HL-60 (cell line): ENCODE results near the gene SLC39A5.
"Not testable (repeated sequence)": the region's sequence is repeated elsewhere in the genome, so short reads cannot be mapped to it uniquely, and the experiment has no call there.

ENCODE experiments used
- DNase-seq, 2 experiments: peaks; one replicate each; pipeline ENCODE4 v3.0.0-alpha.2; 2010 to 2020; ENCODE audit warnings: low read depth in 1 of 2, low spot score in 1 of 2
- H3K27ac ChIP-seq: fragments of 250-450 bp; sonication (Bioruptor Pico); replicated peaks from 2 replicates; pipeline ENCODE4 v1.5.1; 2020; ENCODE audit warnings: mild to moderate bottlenecking, moderate library complexity
- H3K27me3 ChIP-seq: fragments of 250-450 bp; sonication (Bioruptor Pico); 2 replicates; pipeline ENCODE4 v1.5.1; 2021; ENCODE audit warnings: mild to moderate bottlenecking, moderate library complexity; ENCODE audit not compliant: insufficient read depth, poor library complexity, severe bottlenecking
- H3K4me3 ChIP-seq: replicated peaks from 2 replicates; pipeline ENCODE4 v1.5.1; 2011; ENCODE audit warnings: mild to moderate bottlenecking, control low read depth, low read length; ENCODE audit not compliant: insufficient read depth
- GABPA ChIP-seq: IDR thresholded peaks from 2 replicates; pipeline ENCODE4 v1.6.1; 2012; ENCODE audit warnings: low read depth
- POLR2AphosphoS5 ChIP-seq: IDR thresholded peaks from 2 replicates; pipeline ENCODE4 v1.6.1; 2012; ENCODE audit warnings: low read depth
- SPI1 ChIP-seq: IDR thresholded peaks from 2 replicates; pipeline ENCODE4 v1.6.1; 2012; ENCODE audit warnings: low read depth, mild to moderate bottlenecking, borderline replicate concordance
- TF ChIP-seq, protein P1 (sequence below): IDR thresholded peaks from 2 replicates; pipeline ENCODE4 v1.6.1; 2012; ENCODE audit warnings: low read depth; ENCODE audit not compliant: insufficient replicate concordance
- TF ChIP-seq, protein P2 (sequence below): IDR thresholded peaks from one replicate; pipeline ENCODE4 v1.5.1; 2011; ENCODE audit warnings: low read length, control low read depth, inconsistent platforms; ENCODE audit not compliant: insufficient read depth

SLC39A5 gene

DNA sequence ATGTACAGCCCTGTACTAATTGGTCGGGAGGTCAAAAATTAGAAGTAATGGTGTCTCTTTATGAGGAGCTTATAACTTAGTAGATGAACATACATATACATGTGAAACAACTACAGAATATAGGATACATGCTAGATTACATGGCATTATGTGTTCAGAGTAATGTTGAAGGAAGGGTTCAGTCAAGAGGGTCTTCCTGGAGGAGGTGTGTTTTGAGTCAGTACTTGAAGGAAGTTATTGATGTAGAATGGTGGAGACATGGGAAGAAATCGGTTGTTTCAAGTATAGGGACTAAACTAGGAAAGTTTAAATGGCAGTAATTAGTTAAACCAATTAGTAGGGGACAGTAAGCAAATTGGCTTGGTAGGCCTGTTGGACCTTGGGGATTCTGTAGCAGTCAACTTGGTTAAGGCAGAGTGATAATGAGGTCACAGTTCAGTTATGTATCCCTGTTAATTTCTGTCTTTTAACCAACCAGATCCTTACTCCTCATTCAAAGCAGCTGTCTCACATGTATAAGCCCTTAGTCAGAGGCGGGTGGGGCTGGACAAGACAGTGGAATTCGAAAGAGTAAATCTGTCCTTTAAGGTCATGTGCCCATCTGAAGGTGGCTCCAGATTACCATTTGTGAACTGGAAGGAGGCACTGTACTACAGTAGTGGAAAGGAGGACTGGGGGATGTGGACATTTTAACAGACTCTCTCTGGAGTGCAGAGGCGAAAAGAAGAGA lies 31.8 kb downstream of the SLC39A5 start:
- Histone ChIP-seq H3K27ac (no peak overlapping the region), H3K27me3 (no peaks in the 10 kb centered on the region), H3K4me3 (no peak overlapping the region)
- no peak for DNase-seq
- TF ChIP-seq, protein P1, sequence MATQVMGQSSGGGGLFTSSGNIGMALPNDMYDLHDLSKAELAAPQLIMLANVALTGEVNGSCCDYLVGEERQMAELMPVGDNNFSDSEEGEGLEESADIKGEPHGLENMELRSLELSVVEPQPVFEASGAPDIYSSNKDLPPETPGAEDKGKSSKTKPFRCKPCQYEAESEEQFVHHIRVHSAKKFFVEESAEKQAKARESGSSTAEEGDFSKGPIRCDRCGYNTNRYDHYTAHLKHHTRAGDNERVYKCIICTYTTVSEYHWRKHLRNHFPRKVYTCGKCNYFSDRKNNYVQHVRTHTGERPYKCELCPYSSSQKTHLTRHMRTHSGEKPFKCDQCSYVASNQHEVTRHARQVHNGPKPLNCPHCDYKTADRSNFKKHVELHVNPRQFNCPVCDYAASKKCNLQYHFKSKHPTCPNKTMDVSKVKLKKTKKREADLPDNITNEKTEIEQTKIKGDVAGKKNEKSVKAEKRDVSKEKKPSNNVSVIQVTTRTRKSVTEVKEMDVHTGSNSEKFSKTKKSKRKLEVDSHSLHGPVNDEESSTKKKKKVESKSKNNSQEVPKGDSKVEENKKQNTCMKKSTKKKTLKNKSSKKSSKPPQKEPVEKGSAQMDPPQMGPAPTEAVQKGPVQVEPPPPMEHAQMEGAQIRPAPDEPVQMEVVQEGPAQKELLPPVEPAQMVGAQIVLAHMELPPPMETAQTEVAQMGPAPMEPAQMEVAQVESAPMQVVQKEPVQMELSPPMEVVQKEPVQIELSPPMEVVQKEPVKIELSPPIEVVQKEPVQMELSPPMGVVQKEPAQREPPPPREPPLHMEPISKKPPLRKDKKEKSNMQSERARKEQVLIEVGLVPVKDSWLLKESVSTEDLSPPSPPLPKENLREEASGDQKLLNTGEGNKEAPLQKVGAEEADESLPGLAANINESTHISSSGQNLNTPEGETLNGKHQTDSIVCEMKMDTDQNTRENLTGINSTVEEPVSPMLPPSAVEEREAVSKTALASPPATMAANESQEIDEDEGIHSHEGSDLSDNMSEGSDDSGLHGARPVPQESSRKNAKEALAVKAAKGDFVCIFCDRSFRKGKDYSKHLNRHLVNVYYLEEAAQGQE, result no peak

DNA sequence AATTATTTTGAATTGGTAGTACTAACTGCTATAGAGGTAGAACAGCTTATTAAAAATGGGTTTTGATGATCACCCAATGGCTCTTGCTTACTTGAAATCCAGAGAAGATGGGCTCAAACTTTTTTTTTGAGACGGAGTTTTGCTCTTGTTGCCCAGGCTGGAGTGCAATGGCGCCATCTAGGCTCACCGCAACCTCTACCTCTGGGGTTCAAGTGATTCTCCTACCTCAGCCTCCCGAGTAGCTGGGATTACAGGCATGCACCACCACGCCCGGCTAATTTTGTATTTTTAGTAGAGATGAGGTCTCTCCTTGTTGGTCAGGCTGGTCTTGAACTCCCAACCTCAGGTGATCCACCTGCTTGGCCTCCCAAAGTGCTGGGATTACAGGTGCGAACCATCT lies 33.1 kb downstream of the SLC39A5 start:
- not testable (repeated sequence) for H3K27ac ChIP-seq, H3K4me3 ChIP-seq, H3K27me3 ChIP-seq
- DNase-seq, result peak in 1 of 2 experiments; percentile 10

DNA sequence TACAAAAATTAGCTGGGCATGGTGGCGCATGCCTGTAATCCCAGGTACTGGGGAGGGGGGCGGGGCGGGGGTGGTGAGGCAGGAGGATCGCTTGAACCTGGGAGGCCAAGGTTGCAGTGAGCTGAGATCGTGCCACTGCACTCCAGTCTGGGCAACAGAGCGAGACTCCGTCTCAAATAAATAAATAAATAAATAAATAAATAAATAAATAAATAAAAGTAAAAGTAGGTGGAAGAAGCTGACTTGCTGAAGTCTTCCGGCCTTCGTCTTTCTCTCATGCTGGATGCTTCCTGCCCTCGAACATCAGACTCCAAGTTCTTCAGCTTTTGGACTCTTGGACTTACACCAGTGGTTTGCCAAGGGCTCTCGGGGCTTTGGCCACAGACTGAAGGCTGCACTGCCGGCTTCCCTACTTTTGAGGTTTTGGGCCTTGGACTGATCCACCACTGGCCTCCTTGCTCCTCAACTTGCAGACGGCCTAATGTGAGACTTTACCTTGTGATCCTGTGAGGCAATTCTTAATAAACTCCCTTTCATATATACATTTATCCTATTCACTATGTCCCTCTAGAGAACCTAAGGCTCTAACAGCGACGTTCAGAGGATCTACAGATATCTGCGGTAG lies 36.3 kb downstream of the SLC39A5 start:
- H3K27me3 ChIP-seq, DNase-seq: not testable (repeated sequence)
- Histone ChIP-seq H3K27ac (peak overlapping the region; percentile 68; the same call in 1 of the 2 replicates), H3K4me3 (peak overlapping the region; percentile 82)

DNA sequence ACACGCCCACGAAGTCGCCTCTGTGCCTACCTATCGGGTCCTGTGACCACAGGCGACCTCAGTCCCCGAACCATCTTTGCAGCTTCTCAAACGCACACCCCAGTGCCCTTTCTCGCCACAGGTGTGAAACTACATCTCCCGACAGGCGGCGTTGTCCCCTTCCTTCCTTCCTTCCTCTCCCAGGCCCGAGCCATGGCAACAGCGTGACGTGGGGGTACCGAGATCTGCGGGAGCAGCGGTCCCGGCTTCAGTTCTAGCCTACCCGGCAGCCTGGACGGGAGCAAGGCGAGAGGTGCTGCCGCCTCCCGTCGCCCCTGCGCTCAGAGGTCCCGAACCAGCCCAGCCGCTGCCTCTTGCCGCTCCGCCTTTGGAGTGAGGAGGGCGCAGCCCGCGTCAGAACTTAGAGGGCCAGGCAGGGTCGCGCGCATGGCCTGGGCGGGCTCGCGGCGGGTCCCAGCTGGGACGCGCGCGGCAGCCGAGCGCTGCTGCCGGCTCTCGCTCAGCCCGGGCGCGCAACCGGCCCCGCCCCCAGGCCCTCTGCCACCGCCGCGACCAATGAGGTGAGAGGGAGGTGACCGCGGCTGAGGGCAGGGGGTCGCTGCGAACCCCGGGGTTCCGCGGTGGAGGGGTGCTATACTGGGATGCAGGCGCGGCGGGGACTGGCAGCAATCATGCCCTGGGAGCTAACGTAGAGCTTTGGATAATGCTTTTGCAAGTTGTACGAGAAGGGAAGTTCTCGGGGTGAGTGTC lies 37.0 kb downstream of the SLC39A5 start, which contains the start of gene COQ10A:
COQ10A (plus strand) TSS at position 250 of the 750 bp plus-strand sequence; CDS start at position 427, 177 bp downstream.
- Histone ChIP-seq H3K27ac (peak within 1 kb of the TSS; percentile 68), H3K4me3 (peak within 1 kb of the TSS; percentile 82), H3K27me3 (no peaks in the 10 kb centered on the region)
- TF ChIP-seq, protein P2, sequence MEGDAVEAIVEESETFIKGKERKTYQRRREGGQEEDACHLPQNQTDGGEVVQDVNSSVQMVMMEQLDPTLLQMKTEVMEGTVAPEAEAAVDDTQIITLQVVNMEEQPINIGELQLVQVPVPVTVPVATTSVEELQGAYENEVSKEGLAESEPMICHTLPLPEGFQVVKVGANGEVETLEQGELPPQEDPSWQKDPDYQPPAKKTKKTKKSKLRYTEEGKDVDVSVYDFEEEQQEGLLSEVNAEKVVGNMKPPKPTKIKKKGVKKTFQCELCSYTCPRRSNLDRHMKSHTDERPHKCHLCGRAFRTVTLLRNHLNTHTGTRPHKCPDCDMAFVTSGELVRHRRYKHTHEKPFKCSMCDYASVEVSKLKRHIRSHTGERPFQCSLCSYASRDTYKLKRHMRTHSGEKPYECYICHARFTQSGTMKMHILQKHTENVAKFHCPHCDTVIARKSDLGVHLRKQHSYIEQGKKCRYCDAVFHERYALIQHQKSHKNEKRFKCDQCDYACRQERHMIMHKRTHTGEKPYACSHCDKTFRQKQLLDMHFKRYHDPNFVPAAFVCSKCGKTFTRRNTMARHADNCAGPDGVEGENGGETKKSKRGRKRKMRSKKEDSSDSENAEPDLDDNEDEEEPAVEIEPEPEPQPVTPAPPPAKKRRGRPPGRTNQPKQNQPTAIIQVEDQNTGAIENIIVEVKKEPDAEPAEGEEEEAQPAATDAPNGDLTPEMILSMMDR, result peak; percentile 15
- TF ChIP-seq SPI1 (peak; percentile 60; the same call in 1 of the 2 replicates), GABPA (peak; percentile 70; the same call in 1 of the 2 replicates), POLR2AphosphoS5 (peak; percentile 23; the same call in 1 of the 2 replicates)
- TF ChIP-seq, protein P1, result no peak
- DNase-seq, result peak; percentile 76 to 89

DNA sequence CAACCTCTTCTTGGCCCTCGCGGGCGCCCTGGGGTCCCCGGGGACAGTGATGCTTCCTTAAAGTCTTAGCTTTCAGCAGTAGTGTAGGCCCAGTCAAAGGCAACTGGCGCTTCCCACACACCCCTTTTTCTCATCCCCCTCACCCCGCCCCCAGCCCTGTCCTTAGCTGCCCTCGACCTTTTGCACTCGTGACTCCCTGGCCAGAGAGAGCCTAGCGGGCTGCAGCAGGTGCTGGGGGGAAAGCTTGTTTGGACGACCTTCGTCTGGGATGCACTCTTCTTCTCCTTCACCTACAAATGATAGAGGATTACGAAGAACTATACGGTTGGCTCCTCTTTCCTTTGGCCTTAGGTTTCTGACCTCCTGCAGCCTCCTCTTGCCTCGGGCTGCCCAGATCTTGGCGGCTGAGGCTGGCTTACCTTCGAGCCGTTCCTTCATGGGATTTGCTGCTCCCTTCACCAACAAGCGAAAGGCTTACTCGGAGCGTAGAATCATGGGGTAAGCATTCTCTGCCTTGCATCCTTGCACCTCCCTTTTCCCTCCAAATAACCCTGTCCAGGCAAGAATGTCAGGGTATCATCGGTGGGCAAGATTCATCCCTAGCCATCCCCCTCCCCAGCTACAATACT lies 37.7 kb downstream of the SLC39A5 start:
- TF ChIP-seq POLR2AphosphoS5, result no peak
- TF ChIP-seq, protein P1, result no peak
- TF ChIP-seq, protein P2, result no peak
- TF ChIP-seq GABPA, result no peak
- no peak for TF ChIP-seq SPI1
- peak; percentile 41 to 48 for DNase-seq
- Histone ChIP-seq H3K4me3 (peak overlapping the region; percentile 82), H3K27ac (no peak overlapping the region), H3K27me3 (no peaks in the 10 kb centered on the region)
